EL (cell line): Measurements from ENCODE around the gene RBKS.
"Not testable (repeated sequence)": the region's sequence is repeated elsewhere in the genome, so short reads cannot be mapped to it uniquely, and the experiment has no call there.

Source experiments
- DNase-seq: peaks from one replicate; pipeline ENCODE4 v3.0.0-alpha.2; 2016

RBKS gene

GRCh38 chr2:27756091-27756490 is 134.1 kb downstream of the RBKS start:
- DNase-seq: no peak

- no peak for DNase-seq
Observed at GRCh38 chr2:27754831-27755230, 135.4 kb downstream of the RBKS start.

GRCh38 chr2:27754138-27754588 is 136.0 kb downstream of the RBKS start:
- DNase-seq: peak; percentile 81

GRCh38 chr2:27752551-27753237 is 137.5 kb downstream of the RBKS start:
- DNase-seq: no peak

GRCh38 chr2:27751377-27751776 is 138.8 kb downstream of the RBKS start:
- DNase-seq: no peak

- not testable (repeated sequence) for DNase-seq
Observed at GRCh38 chr2:27748803-27749554, 141.2 kb downstream of the RBKS start.

GRCh38 chr2:27747827-27748352 is 142.3 kb downstream of the RBKS start:
- DNase-seq: no peak

- no peak for DNase-seq
Observed at GRCh38 chr2:27746325-27746724, 143.9 kb downstream of the RBKS start.

GRCh38 chr2:27745494-27745893 is 144.7 kb downstream of the RBKS start:
- not testable (repeated sequence) for DNase-seq

- no peak for DNase-seq
Observed at GRCh38 chr2:27742571-27742970, 147.6 kb downstream of the RBKS start.

GRCh38 chr2:27741673-27742072 is 148.5 kb downstream of the RBKS start:
- no peak for DNase-seq

- DNase-seq: no peak
Observed at GRCh38 chr2:27739058-27739373, 151.2 kb downstream of the RBKS start.

GRCh38 chr2:27738349-27739057 is 151.7 kb downstream of the RBKS start:
- DNase-seq: no peak

- DNase-seq: peak; percentile 66
Observed at GRCh38 chr2:27737676-27738348, 152.4 kb downstream of the RBKS start.

GRCh38 chr2:27736890-27737204 is 153.3 kb downstream of the RBKS start:
- no peak for DNase-seq

- no peak for DNase-seq
Observed at GRCh38 chr2:27736031-27736889, 153.9 kb downstream of the RBKS start.

- peak; percentile 70 for DNase-seq
Observed at GRCh38 chr2:27735263-27735904, 154.8 kb downstream of the RBKS start.

GRCh38 chr2:27734305-27734704 is 155.9 kb downstream of the RBKS start:
- no peak for DNase-seq
